ENCODE measurements around the gene NCMAP.
"Not testable (repeated sequence)": the region's sequence is repeated elsewhere in the genome, so short reads cannot be mapped to it uniquely, and the experiment has no call there.

Gene NCMAP

GRCh38 chr1:24545662-24546061 is 10.2 kb upstream of the NCMAP start:
- Histone ChIP-seq H3K27me3 (ENCODE audit: control insufficient read depth in 1 of 2, insufficient read depth in 2 of 2, low read length in 2 of 2) (no peaks in the 10 kb centered on the region), H3K27ac (ENCODE audit: low read depth, low read length) (no peak overlapping the region), H3K9ac (ENCODE audit: low read length) (no peak overlapping the region), H3K4me3 (ENCODE audit: low read depth in 1 of 2, low read length in 2 of 2) (no peak overlapping the region), H3K9me3 (ENCODE audit: low read length) (no peaks in the 10 kb centered on the region), H3K4me1 (ENCODE audit: insufficient read depth, low read length) (peaks cover 9% of the 10 kb centered on the region), H3K36me3 (ENCODE audit: insufficient read depth, low read length) (no peaks in the 10 kb centered on the region)

DNA sequence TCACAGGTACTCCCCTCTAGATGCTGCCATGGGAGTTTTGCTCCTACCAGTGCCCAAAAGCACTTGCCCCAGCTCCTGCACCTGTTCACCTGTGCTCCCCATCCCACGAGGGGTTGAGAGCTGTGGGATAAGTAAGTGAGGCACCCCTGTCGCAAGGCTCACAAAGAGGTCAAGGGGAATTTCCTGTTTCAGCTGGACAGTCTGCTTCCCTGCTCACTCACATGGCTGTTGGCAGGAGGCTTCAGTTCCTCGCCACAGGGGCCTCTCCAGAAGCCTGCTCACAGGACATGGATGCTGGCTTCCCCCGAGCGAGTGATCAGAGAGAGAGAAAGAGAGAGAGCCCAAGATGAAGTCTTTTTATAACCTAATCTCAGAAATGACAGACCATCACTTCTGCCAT is 8.7 kb upstream of the NCMAP start:
- Histone ChIP-seq H3K9ac (ENCODE audit: low read length) (no peak overlapping the region), H3K36me3 (ENCODE audit: insufficient read depth, low read length) (no peaks in the 10 kb centered on the region), H3K27ac (ENCODE audit: low read depth, low read length) (no peak overlapping the region)

GRCh38 chr1:24548070-24548469 is 7.8 kb upstream of the NCMAP start:
- Histone ChIP-seq H3K4me1 (ENCODE audit: insufficient read depth, low read length) (no peaks in the 10 kb centered on the region), H3K4me3 (ENCODE audit: low read depth in 1 of 2, low read length in 2 of 2) (no peak overlapping the region), H3K27me3 (ENCODE audit: control insufficient read depth in 1 of 2, insufficient read depth in 2 of 2, low read length in 2 of 2) (no peaks in the 10 kb centered on the region), H3K9me3 (ENCODE audit: low read length) (no peaks in the 10 kb centered on the region), H3K36me3 (ENCODE audit: insufficient read depth, low read length) (no peaks in the 10 kb centered on the region), H3K9ac (ENCODE audit: low read length) (no peak overlapping the region), H3K27ac (ENCODE audit: low read depth, low read length) (no peak overlapping the region)

More for the DNA sequence above, 8.7 kb upstream of the NCMAP start:
- no peaks in the 10 kb centered on the region for H3K4me1 ChIP-seq (ENCODE audit: insufficient read depth, low read length)
- no peaks in the 10 kb centered on the region for H3K9me3 ChIP-seq (ENCODE audit: low read length)
- no peak overlapping the region for H3K4me3 ChIP-seq (ENCODE audit: low read depth in 1 of 2, low read length in 2 of 2)
- H3K27me3 ChIP-seq (ENCODE audit: control insufficient read depth in 1 of 2, insufficient read depth in 2 of 2, low read length in 2 of 2), result no peaks in the 10 kb centered on the region

DNA sequence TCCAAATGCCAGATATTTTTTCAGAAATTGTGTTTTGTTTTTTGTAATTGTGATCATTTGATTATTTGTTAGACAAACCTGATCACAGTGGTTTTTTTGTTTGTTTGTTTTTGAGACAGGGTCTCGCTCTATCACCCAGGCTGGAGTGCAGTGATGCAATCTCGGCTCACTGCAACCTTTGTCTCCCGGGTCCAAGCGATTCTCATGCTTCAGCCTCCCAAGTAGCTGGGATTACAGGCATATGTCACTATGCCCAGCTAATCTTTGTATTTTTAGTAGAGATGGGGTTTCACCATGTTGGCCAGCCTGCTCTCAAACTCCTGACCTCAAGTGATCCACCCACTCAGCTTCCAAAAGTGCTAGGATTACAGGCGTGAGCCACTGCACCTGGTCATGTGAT is 6.7 kb upstream of the NCMAP start:
- H3K36me3 ChIP-seq (ENCODE audit: insufficient read depth, low read length); H3K27me3 ChIP-seq (ENCODE audit: control insufficient read depth in 1 of 2, insufficient read depth in 2 of 2, low read length in 2 of 2); H3K9me3 ChIP-seq (ENCODE audit: low read length); H3K9ac ChIP-seq (ENCODE audit: low read length); H3K27ac ChIP-seq (ENCODE audit: low read depth, low read length); H3K4me3 ChIP-seq (ENCODE audit: low read depth in 1 of 2, low read length in 2 of 2); H3K4me1 ChIP-seq (ENCODE audit: insufficient read depth, low read length): not testable (repeated sequence)

- H3K9ac ChIP-seq (ENCODE audit: low read length), result no peak overlapping the region
- peaks cover 9 to 13% of the 10 kb centered on the region in 2 donors for H3K27me3 ChIP-seq (ENCODE audit: control insufficient read depth in 1 of 2, insufficient read depth in 2 of 2, low read length in 2 of 2)
- H3K27ac ChIP-seq (ENCODE audit: low read depth, low read length), result no peak overlapping the region
- H3K4me3 ChIP-seq (ENCODE audit: low read depth in 1 of 2, low read length in 2 of 2), result no peak overlapping the region
- H3K36me3 ChIP-seq (ENCODE audit: insufficient read depth, low read length), result no peaks in the 10 kb centered on the region
- H3K9me3 ChIP-seq (ENCODE audit: low read length), result no peaks in the 10 kb centered on the region
- no peaks in the 10 kb centered on the region for H3K4me1 ChIP-seq (ENCODE audit: insufficient read depth, low read length)
Measured at GRCh38 chr1:24551290-24551959, 4.5 kb upstream of the NCMAP start.

DNA sequence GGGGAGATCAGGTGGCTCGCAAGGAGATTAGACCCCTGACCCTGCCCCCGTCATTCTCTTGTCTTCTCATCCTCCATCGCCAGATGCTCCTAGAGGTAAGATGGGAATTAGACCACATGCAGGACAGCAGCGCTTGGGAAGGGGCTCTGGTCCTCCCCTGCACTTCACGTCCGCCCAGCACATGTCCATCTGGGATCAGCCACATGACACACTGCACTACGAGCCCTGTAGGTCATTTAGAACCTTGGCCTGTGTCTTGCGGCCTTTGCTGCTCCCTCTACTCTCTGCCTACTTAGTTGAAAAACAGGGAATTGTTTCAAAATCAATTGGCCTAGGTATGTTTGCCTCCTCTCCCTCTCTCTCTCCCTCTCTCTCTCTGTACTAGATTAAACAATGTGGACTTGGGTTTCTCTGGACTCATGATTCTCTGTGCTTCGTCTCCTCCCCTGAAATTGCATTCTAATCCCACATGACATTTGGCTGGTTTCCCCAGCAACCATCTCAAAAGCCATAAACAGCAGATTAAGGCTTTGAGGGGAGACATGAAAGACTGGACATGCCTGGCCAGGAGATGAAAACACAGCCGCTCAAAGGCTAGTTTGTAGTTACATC is 3.8 kb upstream of the NCMAP start:
- Histone ChIP-seq H3K4me3 (ENCODE audit: low read depth in 1 of 2, low read length in 2 of 2) (no peak overlapping the region), H3K4me1 (ENCODE audit: insufficient read depth, low read length) (no peaks in the 10 kb centered on the region), H3K9ac (ENCODE audit: low read length) (no peak overlapping the region), H3K27ac (ENCODE audit: low read depth, low read length) (no peak overlapping the region), H3K36me3 (ENCODE audit: insufficient read depth, low read length) (no peaks in the 10 kb centered on the region), H3K9me3 (ENCODE audit: low read length) (no peaks in the 10 kb centered on the region), H3K27me3 (ENCODE audit: control insufficient read depth in 1 of 2, insufficient read depth in 2 of 2, low read length in 2 of 2) (peaks cover 14 to 19% of the 10 kb centered on the region in 2 donors)

- H3K4me1 ChIP-seq (ENCODE audit: insufficient read depth, low read length), result no peaks in the 10 kb centered on the region
- no peak overlapping the region for H3K4me3 ChIP-seq (ENCODE audit: low read depth in 1 of 2, low read length in 2 of 2)
- no peaks in the 10 kb centered on the region for H3K9me3 ChIP-seq (ENCODE audit: low read length)
- no peak overlapping the region for H3K9ac ChIP-seq (ENCODE audit: low read length)
- no peak overlapping the region for H3K27ac ChIP-seq (ENCODE audit: low read depth, low read length)
- no peaks in the 10 kb centered on the region for H3K36me3 ChIP-seq (ENCODE audit: insufficient read depth, low read length)
- peaks cover 14 to 34% of the 10 kb centered on the region in 2 donors for H3K27me3 ChIP-seq (ENCODE audit: control insufficient read depth in 1 of 2, insufficient read depth in 2 of 2, low read length in 2 of 2)
Measured at GRCh38 chr1:24553931-24554330, 2.0 kb upstream of the NCMAP start.

DNA sequence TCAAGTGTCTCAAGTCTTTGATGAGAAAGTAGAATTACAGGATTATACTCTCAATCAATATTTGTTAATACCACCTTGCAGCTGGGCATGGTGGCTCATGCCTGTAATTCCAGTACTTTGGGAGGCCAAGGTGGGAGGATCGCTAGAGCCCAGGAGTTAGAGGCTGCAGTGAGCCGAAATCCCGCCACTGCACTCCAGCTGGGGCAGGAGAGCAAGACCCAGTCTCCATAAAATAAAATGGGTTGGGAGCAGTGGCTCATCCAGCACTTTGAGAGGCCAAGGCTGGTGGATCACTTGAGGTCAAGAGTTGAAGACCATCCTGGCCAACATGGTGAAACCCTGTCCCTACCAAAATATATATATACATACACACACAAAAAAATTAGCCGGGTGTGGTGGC is 1.2 kb upstream of the NCMAP start:
- Histone ChIP-seq H3K9ac (ENCODE audit: low read length) (no peak overlapping the region), H3K4me1 (ENCODE audit: insufficient read depth, low read length) (no peaks in the 10 kb centered on the region), H3K9me3 (ENCODE audit: low read length) (no peaks in the 10 kb centered on the region), H3K27me3 (ENCODE audit: control insufficient read depth in 1 of 2, insufficient read depth in 2 of 2, low read length in 2 of 2) (peaks cover 14 to 34% of the 10 kb centered on the region in 2 donors), H3K27ac (ENCODE audit: low read depth, low read length) (no peak overlapping the region), H3K36me3 (ENCODE audit: insufficient read depth, low read length) (no peaks in the 10 kb centered on the region), H3K4me3 (ENCODE audit: low read depth in 1 of 2, low read length in 2 of 2) (no peak overlapping the region)

- Histone ChIP-seq H3K4me1 (ENCODE audit: insufficient read depth, low read length) (no peaks in the 10 kb centered on the region), H3K4me3 (ENCODE audit: low read depth in 1 of 2, low read length in 2 of 2) (no peak overlapping the region), H3K9ac (ENCODE audit: low read length) (no peak overlapping the region), H3K9me3 (ENCODE audit: low read length) (no peaks in the 10 kb centered on the region), H3K27me3 (ENCODE audit: control insufficient read depth in 1 of 2, insufficient read depth in 2 of 2, low read length in 2 of 2) (peaks cover 14 to 34% of the 10 kb centered on the region in 2 donors), H3K27ac (ENCODE audit: low read depth, low read length) (no peak overlapping the region), H3K36me3 (ENCODE audit: insufficient read depth, low read length) (no peaks in the 10 kb centered on the region)
Measured at GRCh38 chr1:24556414-24556795, 518 bp downstream of the NCMAP start.

GRCh38 chr1:24557220-24557619 is 1.3 kb downstream of the NCMAP start:
- Histone ChIP-seq H3K27ac (ENCODE audit: low read depth, low read length) (no peak overlapping the region), H3K4me3 (ENCODE audit: low read depth in 1 of 2, low read length in 2 of 2) (no peak overlapping the region), H3K9ac (ENCODE audit: low read length) (no peak overlapping the region), H3K27me3 (ENCODE audit: control insufficient read depth in 1 of 2, insufficient read depth in 2 of 2, low read length in 2 of 2) (peaks cover 14 to 34% of the 10 kb centered on the region in 2 donors), H3K4me1 (ENCODE audit: insufficient read depth, low read length) (no peaks in the 10 kb centered on the region), H3K36me3 (ENCODE audit: insufficient read depth, low read length) (no peaks in the 10 kb centered on the region), H3K9me3 (ENCODE audit: low read length) (no peaks in the 10 kb centered on the region)

- Histone ChIP-seq H3K27ac (ENCODE audit: low read depth, low read length) (no peak overlapping the region), H3K4me1 (ENCODE audit: insufficient read depth, low read length) (no peaks in the 10 kb centered on the region), H3K9ac (ENCODE audit: low read length) (no peak overlapping the region), H3K4me3 (ENCODE audit: low read depth in 1 of 2, low read length in 2 of 2) (no peak overlapping the region), H3K9me3 (ENCODE audit: low read length) (no peaks in the 10 kb centered on the region), H3K27me3 (ENCODE audit: control insufficient read depth in 1 of 2, insufficient read depth in 2 of 2, low read length in 2 of 2) (peaks cover 14 to 34% of the 10 kb centered on the region in 2 donors), H3K36me3 (ENCODE audit: insufficient read depth, low read length) (no peaks in the 10 kb centered on the region)
Measured at GRCh38 chr1:24557711-24558131, 1.8 kb downstream of the NCMAP start.

GRCh38 chr1:24558455-24558854 is 2.6 kb downstream of the NCMAP start:
- Histone ChIP-seq H3K27me3 (ENCODE audit: control insufficient read depth in 1 of 2, insufficient read depth in 2 of 2, low read length in 2 of 2) (peaks cover 14 to 34% of the 10 kb centered on the region in 2 donors), H3K4me3 (ENCODE audit: low read depth in 1 of 2, low read length in 2 of 2) (no peak overlapping the region), H3K36me3 (ENCODE audit: insufficient read depth, low read length) (no peaks in the 10 kb centered on the region), H3K9me3 (ENCODE audit: low read length) (no peaks in the 10 kb centered on the region), H3K4me1 (ENCODE audit: insufficient read depth, low read length) (no peaks in the 10 kb centered on the region), H3K27ac (ENCODE audit: low read depth, low read length) (no peak overlapping the region), H3K9ac (ENCODE audit: low read length) (no peak overlapping the region)
